Neural progenitor cell (in vitro differentiated cells): Measurements from ENCODE around the gene TMEM232.
"Not testable (repeated sequence)": the region's sequence is repeated elsewhere in the genome, so short reads cannot be mapped to it uniquely, and the experiment has no call there.

Source experiments
- CTCF ChIP-seq: fragments of 200-600 bp; sonication (generic); IDR thresholded peaks from 2 replicates; pipeline ENCODE4 v1.5.1; 2017; ENCODE audit warnings: antibody characterized with exemption, mild to moderate bottlenecking
- EZH2phosphoT487 ChIP-seq: fragments of 200-600 bp; sonication (generic); IDR thresholded peaks from 2 replicates; pipeline ENCODE4 v1.6.1; 2017; ENCODE audit warnings: antibody characterized with exemption

- not testable (repeated sequence) for TF ChIP-seq CTCF, EZH2phosphoT487
These were observed 35.9 kb downstream of the TMEM232 start for GRCh38 chr5:110690587-110690986.
